ENCODE results near the gene SLC6A3.

DNA sequence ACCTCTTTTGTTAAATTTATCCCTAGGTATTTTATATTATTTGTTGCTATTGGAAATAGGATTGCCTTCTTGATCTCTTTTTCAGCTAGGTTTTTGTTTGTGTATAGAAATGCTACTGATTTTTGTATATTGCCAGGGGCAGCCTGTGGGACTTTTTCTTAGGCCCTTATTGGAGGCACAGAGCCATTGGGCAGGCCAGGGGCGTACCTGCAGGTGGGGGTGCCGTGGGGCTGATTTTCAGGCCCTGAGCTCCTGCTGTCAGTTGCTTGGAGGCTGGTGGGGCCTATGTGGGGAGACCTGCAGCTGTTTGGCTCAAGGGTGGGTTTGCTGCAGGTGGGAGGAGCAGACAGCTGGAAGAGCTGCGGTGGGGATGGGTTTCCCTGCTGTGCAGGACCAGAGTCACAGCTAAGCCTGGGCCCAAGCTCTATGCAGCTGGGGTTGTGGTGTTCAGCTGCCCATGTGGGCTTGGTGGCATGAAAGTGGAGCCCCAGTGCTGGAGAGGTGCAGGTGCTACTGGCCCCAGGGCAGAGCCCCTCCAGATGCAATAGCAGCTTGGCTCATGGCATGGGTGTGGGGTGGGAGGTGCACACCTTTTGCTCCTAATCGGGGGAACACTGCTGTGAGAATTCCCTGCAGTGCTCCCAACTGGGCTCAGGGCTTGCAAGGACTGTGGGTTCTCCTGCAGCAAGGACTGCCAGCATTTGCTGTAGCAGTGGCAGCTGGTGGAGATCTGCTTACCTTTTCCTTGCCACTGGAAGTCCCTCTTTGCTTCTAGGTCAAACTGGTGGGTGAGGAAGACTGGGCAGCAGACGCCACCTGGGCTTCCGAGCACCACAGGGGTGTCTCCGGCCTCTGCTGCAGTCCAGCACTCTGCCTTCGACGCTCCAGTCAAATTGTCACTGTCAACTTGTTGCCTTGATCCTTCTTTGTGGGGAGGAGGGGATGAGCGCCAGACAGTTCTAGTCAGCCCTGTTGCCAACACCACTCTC, 92.7 kb downstream of the SLC6A3 start:
- no peak for TF ChIP-seq POLR2A (IDR thresholded peaks at IDR 0.05)
- TF ChIP-seq, protein P1, sequence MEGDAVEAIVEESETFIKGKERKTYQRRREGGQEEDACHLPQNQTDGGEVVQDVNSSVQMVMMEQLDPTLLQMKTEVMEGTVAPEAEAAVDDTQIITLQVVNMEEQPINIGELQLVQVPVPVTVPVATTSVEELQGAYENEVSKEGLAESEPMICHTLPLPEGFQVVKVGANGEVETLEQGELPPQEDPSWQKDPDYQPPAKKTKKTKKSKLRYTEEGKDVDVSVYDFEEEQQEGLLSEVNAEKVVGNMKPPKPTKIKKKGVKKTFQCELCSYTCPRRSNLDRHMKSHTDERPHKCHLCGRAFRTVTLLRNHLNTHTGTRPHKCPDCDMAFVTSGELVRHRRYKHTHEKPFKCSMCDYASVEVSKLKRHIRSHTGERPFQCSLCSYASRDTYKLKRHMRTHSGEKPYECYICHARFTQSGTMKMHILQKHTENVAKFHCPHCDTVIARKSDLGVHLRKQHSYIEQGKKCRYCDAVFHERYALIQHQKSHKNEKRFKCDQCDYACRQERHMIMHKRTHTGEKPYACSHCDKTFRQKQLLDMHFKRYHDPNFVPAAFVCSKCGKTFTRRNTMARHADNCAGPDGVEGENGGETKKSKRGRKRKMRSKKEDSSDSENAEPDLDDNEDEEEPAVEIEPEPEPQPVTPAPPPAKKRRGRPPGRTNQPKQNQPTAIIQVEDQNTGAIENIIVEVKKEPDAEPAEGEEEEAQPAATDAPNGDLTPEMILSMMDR (IDR thresholded peaks at IDR 0.05) = no peak

Measured in ovary (tissue), 3 donors.